ENCODE measurements around the gene NPNT. TPM values are rescaled to one million over a fixed set of nuclear protein-coding genes. Genes with fewer than 3 reads are reported as not detected.

Gene NPNT
- total RNA-seq, 1 experiment from 2014 or later = 1.4 TPM

DNA sequence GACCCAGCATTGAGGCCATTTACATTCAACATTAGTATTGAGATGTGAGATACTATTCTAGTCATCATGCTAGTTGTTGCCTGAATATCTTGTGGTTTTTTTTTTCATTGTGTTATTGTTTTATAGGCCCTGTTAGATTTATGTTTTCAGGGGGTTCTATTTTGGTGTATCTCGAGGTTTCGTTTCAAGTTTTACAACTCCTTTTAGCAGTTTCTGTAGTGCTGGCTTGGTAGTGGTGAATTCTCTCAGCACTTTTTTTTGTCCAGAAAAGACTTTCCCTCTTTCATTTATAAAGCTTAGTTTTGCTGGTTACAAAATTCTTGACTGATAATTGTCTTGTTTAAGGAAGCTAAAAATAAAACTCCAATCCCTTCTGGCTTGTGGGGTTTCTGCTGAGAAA, 115.5 kb downstream of the NPNT start (continued):
- TF ChIP-seq ESRRA (CRISPR knock-in tag; IDR thresholded peaks at IDR 0.05; ENCODE audit: borderline replicate concordance) (no peak), NR2C2 (CRISPR knock-in tag; IDR thresholded peaks at IDR 0.05) (no peak), NR1H2 (CRISPR knock-in tag; IDR thresholded peaks at IDR 0.05) (no peak), GRHL2 (CRISPR knock-in tag; IDR thresholded peaks at IDR 0.05; ENCODE audit: insufficient replicate concordance, severe bottlenecking) (no peak)
- TF ChIP-seq, protein P1, sequence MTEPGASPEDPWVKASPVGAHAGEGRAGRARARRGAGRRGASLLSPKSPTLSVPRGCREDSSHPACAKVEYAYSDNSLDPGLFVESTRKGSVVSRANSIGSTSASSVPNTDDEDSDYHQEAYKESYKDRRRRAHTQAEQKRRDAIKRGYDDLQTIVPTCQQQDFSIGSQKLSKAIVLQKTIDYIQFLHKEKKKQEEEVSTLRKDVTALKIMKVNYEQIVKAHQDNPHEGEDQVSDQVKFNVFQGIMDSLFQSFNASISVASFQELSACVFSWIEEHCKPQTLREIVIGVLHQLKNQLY (CRISPR knock-in tag; IDR thresholded peaks at IDR 0.05) = no peak

DNA sequence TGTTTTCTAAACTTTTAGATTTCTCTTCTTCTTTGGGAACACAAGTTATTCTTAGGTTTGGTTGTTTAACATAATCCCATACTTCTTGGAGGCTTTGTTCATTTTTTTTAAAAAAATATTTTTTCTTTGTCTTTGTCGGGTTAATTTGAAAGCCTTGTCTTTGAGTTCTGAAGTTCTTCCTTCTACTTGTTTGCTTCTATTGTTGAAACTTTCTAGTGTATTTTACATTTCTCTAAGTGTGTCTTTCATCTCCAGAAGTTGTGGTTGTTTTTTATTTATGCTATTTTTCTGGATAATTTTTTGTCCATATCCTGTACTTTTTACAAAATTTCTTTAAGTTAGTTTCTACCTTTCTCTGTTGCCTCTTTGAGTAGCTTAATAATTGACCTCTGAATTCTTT, 116.1 kb downstream of the NPNT start:
- H3K27ac Mint-ChIP-seq = no peak overlapping the region
- no peaks in the 10 kb centered on the region for H3K27me3 Mint-ChIP-seq (ENCODE audit: low read depth)
- peaks cover 49% of the 10 kb centered on the region for H3K9me3 Mint-ChIP-seq
- ChIA-PET POLR2A (no interaction called here), CTCF (no interaction called here)
- ATAC-seq (no peak), DNase-seq (ENCODE audit: low spot score) (no peak)
- peaks cover 12% of the 10 kb centered on the region for H3K36me3 Mint-ChIP-seq
- no peak for TF ChIP-seq CREM (CRISPR knock-in tag; IDR thresholded peaks at IDR 0.05)
- no peak for TF ChIP-seq ZNF416 (CRISPR knock-in tag; IDR thresholded peaks at IDR 0.05)
- TF ChIP-seq, protein P2, sequence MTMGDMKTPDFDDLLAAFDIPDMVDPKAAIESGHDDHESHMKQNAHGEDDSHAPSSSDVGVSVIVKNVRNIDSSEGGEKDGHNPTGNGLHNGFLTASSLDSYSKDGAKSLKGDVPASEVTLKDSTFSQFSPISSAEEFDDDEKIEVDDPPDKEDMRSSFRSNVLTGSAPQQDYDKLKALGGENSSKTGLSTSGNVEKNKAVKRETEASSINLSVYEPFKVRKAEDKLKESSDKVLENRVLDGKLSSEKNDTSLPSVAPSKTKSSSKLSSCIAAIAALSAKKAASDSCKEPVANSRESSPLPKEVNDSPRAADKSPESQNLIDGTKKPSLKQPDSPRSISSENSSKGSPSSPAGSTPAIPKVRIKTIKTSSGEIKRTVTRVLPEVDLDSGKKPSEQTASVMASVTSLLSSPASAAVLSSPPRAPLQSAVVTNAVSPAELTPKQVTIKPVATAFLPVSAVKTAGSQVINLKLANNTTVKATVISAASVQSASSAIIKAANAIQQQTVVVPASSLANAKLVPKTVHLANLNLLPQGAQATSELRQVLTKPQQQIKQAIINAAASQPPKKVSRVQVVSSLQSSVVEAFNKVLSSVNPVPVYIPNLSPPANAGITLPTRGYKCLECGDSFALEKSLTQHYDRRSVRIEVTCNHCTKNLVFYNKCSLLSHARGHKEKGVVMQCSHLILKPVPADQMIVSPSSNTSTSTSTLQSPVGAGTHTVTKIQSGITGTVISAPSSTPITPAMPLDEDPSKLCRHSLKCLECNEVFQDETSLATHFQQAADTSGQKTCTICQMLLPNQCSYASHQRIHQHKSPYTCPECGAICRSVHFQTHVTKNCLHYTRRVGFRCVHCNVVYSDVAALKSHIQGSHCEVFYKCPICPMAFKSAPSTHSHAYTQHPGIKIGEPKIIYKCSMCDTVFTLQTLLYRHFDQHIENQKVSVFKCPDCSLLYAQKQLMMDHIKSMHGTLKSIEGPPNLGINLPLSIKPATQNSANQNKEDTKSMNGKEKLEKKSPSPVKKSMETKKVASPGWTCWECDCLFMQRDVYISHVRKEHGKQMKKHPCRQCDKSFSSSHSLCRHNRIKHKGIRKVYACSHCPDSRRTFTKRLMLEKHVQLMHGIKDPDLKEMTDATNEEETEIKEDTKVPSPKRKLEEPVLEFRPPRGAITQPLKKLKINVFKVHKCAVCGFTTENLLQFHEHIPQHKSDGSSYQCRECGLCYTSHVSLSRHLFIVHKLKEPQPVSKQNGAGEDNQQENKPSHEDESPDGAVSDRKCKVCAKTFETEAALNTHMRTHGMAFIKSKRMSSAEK (CRISPR knock-in tag; IDR thresholded peaks at IDR 0.05; ENCODE audit: borderline replicate concordance) = no peak
- no peak for TF ChIP-seq EMX1 (CRISPR knock-in tag; IDR thresholded peaks at IDR 0.05)
- no peak for TF ChIP-seq NR3C1 (CRISPR knock-in tag; conservative IDR thresholded peaks at IDR 0.05; ENCODE audit: low read depth)
- no peak for TF ChIP-seq IRF2 (CRISPR knock-in tag; IDR thresholded peaks at IDR 0.05; ENCODE audit: borderline replicate concordance, low read depth)
- H3K4me1 Mint-ChIP-seq = no peaks in the 10 kb centered on the region
- H3K4me3 Mint-ChIP-seq = no peak overlapping the region

DNA sequence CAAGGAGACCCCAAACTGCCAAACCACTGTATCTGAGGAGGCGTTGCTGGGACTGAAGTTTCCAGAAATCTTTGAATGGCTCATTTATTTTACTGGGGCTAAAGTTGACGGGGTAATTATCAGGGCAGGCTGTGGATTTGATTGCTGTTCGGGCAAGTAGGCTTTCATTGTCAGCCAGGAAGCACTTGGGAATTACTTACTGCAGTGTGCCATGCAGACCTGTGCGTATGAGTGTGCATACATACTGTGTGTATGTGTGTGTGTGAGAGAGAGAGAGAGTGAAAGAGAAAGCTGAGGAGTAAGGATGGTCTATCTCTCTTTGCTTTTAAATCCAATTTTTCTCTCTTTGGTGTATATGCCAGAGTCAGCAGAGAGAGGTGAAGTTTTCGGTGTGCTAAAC, 122.7 kb downstream of the NPNT start:
- H3K27ac Mint-ChIP-seq = no peak overlapping the region
- no peaks in the 10 kb centered on the region for H3K27me3 Mint-ChIP-seq (ENCODE audit: low read depth)
- CTCF ChIA-PET = no interaction called here
- H3K36me3 Mint-ChIP-seq = peaks cover 6% of the 10 kb centered on the region; the same call in 1 of the 2 replicates
- 0 out of 2 replicates have a peak, but pooled peaks cover 2% of the 10 kb centered on the region for H3K4me1 Mint-ChIP-seq
- peaks cover 25% of the 10 kb centered on the region for H3K9me3 Mint-ChIP-seq
- DNase-seq (ENCODE audit: low spot score) = no peak
- no peak for ATAC-seq
- no peak overlapping the region for H3K4me3 Mint-ChIP-seq
- POLR2A ChIA-PET = no interaction called here
- TF ChIP-seq ZNF317 (CRISPR knock-in tag; IDR thresholded peaks at IDR 0.05; ENCODE audit: borderline replicate concordance, low read depth) (no peak), SMAD3 (CRISPR knock-in tag; IDR thresholded peaks at IDR 0.05; ENCODE audit: borderline replicate concordance) (no peak), NFE2L1 (CRISPR knock-in tag; IDR thresholded peaks at IDR 0.05) (no peak), EMX1 (CRISPR knock-in tag; IDR thresholded peaks at IDR 0.05) (no peak), ZNF263 (CRISPR knock-in tag; IDR thresholded peaks at IDR 0.05; ENCODE audit: low read depth) (no peak), ESRRA (CRISPR knock-in tag; IDR thresholded peaks at IDR 0.05; ENCODE audit: borderline replicate concordance) (no peak), CREM (CRISPR knock-in tag; IDR thresholded peaks at IDR 0.05) (no peak), NFYB (CRISPR knock-in tag; conservative IDR thresholded peaks at IDR 0.05; ENCODE audit: low read depth) (no peak), ELF4 (CRISPR knock-in tag; IDR thresholded peaks at IDR 0.05; ENCODE audit: low read depth) (no peak)
- TF ChIP-seq, protein P3, sequence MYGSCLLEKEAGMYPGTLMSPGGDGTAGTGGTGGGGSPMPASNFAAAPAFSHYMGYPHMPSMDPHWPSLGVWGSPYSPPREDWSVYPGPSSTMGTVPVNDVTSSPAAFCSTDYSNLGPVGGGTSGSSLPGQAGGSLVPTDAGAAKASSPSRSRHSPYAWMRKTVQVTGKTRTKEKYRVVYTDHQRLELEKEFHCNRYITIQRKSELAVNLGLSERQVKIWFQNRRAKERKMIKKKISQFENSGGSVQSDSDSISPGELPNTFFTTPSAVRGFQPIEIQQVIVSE (CRISPR knock-in tag; IDR thresholded peaks at IDR 0.05; ENCODE audit: borderline replicate concordance) = no peak
- TF ChIP-seq, protein P4, sequence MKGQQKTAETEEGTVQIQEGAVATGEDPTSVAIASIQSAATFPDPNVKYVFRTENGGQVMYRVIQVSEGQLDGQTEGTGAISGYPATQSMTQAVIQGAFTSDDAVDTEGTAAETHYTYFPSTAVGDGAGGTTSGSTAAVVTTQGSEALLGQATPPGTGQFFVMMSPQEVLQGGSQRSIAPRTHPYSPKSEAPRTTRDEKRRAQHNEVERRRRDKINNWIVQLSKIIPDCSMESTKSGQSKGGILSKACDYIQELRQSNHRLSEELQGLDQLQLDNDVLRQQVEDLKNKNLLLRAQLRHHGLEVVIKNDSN (CRISPR knock-in tag; IDR thresholded peaks at IDR 0.05) = no peak
- TF ChIP-seq, protein P5, sequence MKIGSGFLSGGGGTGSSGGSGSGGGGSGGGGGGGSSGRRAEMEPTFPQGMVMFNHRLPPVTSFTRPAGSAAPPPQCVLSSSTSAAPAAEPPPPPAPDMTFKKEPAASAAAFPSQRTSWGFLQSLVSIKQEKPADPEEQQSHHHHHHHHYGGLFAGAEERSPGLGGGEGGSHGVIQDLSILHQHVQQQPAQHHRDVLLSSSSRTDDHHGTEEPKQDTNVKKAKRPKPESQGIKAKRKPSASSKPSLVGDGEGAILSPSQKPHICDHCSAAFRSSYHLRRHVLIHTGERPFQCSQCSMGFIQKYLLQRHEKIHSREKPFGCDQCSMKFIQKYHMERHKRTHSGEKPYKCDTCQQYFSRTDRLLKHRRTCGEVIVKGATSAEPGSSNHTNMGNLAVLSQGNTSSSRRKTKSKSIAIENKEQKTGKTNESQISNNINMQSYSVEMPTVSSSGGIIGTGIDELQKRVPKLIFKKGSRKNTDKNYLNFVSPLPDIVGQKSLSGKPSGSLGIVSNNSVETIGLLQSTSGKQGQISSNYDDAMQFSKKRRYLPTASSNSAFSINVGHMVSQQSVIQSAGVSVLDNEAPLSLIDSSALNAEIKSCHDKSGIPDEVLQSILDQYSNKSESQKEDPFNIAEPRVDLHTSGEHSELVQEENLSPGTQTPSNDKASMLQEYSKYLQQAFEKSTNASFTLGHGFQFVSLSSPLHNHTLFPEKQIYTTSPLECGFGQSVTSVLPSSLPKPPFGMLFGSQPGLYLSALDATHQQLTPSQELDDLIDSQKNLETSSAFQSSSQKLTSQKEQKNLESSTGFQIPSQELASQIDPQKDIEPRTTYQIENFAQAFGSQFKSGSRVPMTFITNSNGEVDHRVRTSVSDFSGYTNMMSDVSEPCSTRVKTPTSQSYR (CRISPR knock-in tag; IDR thresholded peaks at IDR 0.05) = no peak
- TF ChIP-seq, protein P6, sequence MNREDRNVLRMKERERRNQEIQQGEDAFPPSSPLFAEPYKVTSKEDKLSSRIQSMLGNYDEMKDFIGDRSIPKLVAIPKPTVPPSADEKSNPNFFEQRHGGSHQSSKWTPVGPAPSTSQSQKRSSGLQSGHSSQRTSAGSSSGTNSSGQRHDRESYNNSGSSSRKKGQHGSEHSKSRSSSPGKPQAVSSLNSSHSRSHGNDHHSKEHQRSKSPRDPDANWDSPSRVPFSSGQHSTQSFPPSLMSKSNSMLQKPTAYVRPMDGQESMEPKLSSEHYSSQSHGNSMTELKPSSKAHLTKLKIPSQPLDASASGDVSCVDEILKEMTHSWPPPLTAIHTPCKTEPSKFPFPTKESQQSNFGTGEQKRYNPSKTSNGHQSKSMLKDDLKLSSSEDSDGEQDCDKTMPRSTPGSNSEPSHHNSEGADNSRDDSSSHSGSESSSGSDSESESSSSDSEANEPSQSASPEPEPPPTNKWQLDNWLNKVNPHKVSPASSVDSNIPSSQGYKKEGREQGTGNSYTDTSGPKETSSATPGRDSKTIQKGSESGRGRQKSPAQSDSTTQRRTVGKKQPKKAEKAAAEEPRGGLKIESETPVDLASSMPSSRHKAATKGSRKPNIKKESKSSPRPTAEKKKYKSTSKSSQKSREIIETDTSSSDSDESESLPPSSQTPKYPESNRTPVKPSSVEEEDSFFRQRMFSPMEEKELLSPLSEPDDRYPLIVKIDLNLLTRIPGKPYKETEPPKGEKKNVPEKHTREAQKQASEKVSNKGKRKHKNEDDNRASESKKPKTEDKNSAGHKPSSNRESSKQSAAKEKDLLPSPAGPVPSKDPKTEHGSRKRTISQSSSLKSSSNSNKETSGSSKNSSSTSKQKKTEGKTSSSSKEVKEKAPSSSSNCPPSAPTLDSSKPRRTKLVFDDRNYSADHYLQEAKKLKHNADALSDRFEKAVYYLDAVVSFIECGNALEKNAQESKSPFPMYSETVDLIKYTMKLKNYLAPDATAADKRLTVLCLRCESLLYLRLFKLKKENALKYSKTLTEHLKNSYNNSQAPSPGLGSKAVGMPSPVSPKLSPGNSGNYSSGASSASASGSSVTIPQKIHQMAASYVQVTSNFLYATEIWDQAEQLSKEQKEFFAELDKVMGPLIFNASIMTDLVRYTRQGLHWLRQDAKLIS (CRISPR knock-in tag; IDR thresholded peaks at IDR 0.05; ENCODE audit: borderline replicate concordance) = no peak
